ENCODE results near the gene CTNNBIP1.
"Not testable (repeated sequence)": the region's sequence is repeated elsewhere in the genome, so short reads cannot be mapped to it uniquely, and the experiment has no call there.

Gene CTNNBIP1

DNA sequence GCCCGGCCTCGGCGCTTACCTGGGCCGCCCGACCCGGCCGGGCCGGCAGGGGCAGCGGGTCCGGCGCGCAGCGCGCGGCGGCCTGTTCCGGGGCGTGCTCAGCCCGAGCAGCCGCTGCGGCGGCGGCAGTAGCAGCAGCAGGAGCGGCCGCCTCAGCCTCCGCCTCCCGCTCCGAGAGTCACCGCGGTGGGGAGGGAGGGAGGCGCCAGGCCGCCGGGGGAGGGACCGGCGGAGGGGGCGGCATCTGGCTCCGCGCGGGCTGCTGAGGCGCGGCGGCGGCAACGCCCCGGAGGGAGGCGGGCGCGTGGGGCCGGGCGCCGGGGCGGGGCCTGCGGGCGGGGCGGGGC lies at the start of gene CTNNBIP1:
Gene CTNNBIP1, minus strand, starts transcription at position 194 of the 347 bp plus-strand sequence. CDS start 38,205 bp downstream, outside the sequence.
- DNase-seq (ENCODE audit: low spot score): no peak

- DNase-seq (ENCODE audit: low spot score): no peak
Observed at GRCh38 chr1:9957726-9958125, 47.7 kb upstream of the CTNNBIP1 start.

GRCh38 chr1:9946315-9946714 lies 36.2 kb upstream of the CTNNBIP1 start:
- no peak for DNase-seq (ENCODE audit: low spot score)

GRCh38 chr1:9942939-9943788 lies 33.1 kb upstream of the CTNNBIP1 start, which contains the start of the genes LZIC and NMNAT1:
Gene LZIC, minus strand, starts transcription at chr1:9943391. Its CDS starts 6,772 bp downstream, at chr1:9936619.
Gene NMNAT1, plus strand, starts transcription at chr1:9943475. Its CDS starts 28,599 bp downstream, at chr1:9972074.
- peak; percentile 95 for DNase-seq (ENCODE audit: low spot score)

DNA sequence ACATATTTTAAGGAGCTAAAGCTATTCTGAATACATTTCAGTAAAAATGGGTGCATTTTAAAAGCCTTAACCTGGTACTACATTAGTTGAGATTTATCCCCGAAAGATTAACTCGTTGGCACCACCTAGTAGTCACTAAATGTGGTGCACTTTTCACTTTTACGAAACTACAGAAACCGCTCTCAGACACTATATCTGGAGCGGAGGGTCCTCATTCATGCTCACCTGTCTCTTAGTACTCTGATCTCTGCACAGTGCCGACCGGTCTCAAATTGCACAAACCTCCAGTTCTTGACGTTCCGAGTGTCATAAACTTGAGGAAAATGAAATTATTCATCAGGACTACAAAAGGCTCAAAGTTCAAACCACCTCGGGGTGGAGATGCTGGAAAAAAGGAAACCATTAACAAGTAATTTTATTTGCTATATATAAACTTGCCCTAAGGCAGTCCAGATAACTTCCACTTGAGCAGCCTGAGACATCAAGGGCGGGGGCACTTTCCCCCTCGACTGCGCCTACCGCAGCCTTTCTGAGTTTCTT lies 32.4 kb upstream of the CTNNBIP1 start:
- DNase-seq (ENCODE audit: low spot score): peak; percentile 65

DNA sequence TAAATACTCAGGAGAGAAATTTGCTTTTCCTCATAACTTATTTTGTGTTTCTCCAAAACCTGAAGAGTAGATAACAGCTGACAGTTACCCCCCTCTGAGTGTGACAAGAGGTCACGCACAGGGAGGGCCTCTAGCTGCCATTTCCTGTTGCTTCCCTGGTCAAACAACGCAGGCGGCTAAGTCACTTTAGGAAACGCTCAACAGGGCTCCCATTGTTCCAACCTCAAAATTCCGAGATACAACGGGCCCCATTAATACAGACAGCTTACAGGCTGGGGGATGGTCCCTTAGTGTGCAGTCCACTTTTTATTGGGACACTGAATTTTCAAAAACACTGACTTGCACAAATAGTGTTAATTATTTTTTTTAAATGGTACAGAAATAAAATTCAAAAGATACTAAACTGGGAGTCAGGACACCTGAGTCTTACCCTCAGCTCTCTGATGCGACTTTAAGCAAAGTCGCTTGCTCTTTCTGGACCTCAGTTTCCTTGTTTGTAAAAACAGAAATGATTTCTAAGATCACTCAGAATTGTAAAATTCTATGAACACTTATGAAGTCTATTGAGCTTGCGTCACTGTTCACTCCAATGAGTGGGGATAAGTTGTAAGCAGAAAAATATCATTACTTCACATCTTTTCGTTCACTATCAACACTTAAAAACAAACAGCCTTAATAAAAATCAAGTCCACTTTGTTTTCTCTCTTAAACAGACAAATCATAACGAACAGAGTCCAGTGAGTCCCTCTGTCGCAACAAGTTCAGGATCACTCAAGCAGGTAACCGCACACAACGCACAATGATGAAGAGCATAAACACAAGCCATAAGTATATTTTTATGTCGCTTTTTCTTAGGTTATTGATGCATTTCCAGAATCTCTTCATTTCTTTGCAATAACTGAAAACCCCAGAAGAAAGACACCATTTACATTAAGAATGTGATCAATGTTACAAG lies 19.6 kb upstream of the CTNNBIP1 start:
- DNase-seq (ENCODE audit: low spot score): no peak

GRCh38 chr1:9927259-9927658 lies 17.2 kb upstream of the CTNNBIP1 start:
- DNase-seq (ENCODE audit: low spot score): no peak

DNA sequence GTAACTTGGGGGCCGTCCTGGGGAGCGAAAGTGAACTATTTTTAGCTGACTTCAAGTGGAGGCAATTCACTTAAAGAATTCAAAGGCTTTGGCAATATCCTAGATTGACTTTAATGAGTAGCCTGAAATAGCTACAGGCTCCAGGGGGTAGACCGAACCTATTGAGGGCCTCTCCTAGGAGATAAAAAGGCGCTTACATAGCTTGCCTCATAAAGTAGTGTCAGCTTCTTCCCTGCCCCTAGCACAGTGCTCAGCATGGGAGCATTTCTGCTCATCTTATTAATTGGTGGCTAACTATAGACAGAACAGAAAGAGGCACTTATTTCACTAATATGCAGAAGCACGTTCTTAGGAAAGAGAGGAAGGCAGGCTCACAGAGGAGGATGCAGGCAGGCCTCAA lies 12.3 kb upstream of the CTNNBIP1 start:
- no peak for DNase-seq (ENCODE audit: low spot score)

DNA sequence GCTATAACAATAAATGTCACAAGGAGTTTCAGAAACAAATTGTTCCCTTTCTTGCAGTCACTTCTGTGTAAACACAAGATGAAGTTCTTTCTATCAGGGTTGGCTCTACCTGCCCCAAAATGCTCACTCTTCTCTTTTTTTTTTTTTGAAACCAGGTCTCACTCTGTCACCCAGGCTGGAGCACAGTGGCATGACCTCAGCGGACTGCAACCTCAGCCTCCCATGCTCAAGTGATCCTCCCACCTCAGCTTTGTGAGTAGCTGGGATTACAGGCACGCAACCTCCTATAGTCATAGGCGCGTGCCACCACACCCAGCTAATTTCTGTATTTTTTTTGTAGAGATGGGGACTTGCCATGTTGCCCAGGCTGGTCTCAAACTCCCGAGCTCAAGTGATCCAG lies 10.5 kb upstream of the CTNNBIP1 start:
- no peak for DNase-seq (ENCODE audit: low spot score)

DNA sequence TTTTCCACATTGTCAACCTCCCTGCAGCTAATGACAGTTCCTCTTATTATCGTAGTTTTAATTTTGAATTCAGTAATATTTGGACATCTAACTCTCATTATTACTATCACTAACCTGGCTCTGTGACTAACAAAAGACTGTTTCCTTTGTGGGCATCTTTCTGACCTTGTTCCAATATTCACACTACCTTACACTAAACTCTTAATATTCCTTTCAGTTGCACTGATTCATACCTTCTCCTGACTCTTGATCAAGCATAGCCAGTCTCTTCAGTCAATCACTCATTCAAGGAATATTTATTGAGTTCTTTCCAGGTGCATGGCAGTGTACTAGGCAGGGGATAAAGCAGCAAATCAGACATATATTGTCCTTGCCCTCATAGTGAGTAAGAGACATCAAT lies 7.8 kb upstream of the CTNNBIP1 start:
- DNase-seq (ENCODE audit: low spot score): no peak

GRCh38 chr1:9917495-9917894 lies 7.4 kb upstream of the CTNNBIP1 start:
- DNase-seq (ENCODE audit: low spot score): not testable (repeated sequence)

GRCh38 chr1:9916452-9916851 lies 6.4 kb upstream of the CTNNBIP1 start:
- no peak for DNase-seq (ENCODE audit: low spot score)

GRCh38 chr1:9914610-9914937 lies 4.5 kb upstream of the CTNNBIP1 start:
- DNase-seq (ENCODE audit: low spot score): no peak

DNA sequence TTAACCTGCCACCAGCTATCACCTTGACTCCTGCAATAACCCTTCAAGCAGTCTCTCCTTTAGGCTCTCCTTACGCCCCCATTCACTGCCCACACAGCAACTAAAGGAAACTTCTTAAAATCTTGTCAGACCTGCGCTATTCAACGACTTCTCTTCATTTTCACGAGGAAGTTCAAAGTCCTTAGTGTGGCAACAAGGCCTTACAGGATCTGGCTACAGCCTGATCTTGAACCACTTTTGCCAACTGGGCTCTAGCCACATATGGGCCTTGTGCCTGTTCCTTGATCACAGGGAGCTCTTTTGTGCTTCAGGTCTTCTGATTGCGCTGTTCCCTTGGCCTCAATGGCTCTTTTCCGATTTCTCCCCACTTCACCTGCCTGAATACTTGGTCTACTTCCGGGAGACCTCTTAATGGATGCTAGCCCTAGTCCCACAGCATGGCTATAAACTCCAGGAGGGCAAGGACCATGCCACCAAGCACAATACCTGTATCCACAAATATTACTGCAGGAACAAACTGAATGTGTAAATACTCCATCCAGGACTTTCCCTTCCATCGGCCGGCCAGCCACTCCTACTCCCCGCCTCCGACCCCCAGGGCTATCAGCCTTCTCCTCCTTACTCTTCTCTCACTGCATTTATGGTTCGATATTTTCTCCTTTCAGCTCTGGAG lies 2.3 kb upstream of the CTNNBIP1 start:
- DNase-seq (ENCODE audit: low spot score): no peak

DNA sequence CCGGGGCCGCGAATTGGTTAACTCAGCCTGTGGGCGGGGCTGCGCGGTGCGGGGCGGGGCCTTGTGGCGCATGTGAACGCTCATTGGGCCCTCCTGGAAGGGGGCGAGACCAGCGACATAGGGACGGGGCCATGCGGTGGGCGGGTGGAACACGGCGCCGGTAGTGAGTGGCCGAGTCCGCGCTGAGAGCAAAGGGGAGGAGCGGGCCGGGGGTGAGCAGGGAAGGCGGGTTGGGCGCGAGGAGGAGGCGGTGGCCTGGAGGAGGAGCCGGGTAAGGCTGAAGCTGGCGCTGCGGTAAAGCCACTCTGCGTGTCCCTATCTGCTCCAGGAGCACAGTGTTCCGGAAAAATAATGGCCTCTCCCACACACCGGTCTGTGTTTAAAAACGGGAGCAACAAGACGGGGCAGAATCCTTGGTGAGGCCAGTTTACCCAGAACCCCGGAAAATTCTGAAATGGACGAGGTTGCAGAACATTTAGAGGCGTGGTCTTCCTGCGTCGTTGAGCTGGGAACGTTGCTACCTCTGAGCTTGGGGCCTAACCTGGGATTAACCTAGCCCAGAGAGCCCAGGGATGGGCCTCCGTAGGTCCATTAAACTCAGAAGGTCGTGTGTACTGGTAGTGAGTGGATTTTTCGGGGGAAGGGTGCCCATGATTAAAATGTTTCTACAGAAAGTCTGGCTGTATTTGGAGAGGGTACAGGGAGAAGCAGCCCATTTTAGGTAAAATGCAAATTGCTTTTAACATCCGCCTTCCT lies 532 bp upstream of the CTNNBIP1 start:
- peak; percentile 98 for DNase-seq (ENCODE audit: low spot score)

DNA sequence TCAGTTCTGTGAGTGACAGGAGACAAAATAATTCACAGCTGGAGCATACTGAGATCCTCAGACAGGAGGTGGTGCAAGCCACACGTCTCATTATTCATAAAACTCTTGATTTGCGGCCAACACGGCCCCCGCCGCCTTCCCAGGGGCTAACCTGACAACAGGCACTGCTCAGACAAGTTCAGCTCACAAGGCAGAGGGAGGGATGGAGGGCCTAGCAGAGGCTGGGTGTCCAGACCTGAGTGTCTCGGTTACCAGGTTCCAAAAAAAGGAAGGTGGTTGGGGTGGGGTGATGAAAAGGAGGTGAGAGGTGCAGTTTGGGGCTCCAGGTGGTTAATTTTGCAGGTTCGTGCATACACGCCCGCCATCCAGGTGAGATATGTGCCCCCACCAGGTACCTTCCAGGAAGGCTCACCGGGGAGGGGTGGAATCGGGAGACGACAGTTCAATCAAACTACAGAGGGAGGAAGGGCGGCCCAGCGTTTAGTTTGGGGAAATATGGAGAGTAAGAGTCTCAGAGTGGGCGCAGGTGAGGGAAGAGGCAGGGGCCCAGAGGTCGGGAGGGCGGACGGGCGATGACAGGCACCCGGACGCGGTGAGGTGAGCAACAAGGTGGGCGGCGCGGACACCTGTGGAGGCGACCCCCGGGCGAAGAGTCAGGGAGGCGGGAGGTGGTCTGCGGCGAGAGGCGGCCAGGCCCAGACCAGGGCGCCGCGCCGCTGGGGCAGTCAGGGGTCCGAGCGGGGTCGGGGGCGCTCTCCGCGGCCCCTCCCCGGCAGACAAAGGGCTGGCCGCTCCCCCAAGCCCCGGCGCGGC lies 629 bp downstream of the CTNNBIP1 start:
- no peak for DNase-seq (ENCODE audit: low spot score)

GRCh38 chr1:9908871-9909233 lies 1.2 kb downstream of the CTNNBIP1 start:
- no peak for DNase-seq (ENCODE audit: low spot score)

DNA sequence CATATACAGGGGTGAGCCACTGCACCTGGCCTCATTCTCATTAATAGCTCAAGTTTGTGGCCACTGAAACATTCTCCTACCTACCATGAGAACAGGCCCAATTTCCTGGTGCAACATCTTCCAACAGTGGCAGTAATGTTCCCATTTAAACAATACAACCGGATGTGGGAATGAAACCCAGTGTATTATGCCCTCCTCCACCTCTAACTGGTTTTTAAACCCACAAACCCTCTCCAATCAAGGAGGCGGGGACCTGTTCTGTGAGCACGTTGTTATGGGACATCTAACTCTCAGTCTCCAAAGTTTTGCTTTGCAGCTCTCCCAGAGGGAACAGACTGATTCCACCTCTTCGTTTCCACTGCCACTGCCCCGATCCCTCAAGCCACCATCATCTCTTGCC lies 2.6 kb downstream of the CTNNBIP1 start:
- no peak for DNase-seq (ENCODE audit: low spot score)

DNA sequence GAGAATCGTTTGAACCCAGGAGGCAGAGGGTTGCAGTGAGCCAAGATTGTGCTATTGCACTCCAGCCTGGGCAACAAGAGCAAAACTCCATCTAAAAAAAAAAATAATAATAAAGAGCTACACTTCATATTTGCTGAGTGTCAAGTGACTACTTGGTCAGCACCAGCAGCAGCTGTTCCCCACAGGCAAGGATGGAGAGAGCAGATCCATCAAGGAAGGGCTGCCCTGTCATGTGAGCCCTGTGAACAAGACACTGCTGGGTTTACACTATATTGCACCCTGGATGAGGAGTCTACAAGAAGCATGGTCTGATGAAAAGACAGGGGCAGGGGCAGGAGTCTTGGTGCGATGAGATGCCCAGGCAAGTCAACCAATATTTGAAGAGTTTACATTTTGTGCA lies 3.6 kb downstream of the CTNNBIP1 start:
- DNase-seq (ENCODE audit: low spot score): no peak

DNA sequence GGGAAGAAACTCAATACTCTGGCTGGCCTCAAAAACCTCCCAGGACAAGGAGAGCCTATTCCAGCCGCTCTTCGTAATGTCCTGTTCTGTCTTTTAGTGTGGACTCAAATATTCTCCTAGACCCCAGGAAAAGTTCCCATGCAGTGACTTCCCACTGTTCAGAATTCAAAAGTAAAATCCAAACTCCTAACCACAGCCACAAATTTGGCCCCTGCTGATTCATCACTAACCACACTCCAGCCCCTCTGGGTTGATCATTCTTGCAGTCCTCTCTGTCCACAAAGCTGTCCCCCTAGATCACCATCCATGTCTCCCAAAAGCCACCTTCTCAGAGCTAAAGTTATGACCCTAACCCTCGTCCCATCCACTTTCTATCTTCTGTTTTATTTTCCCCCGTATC lies 5.1 kb downstream of the CTNNBIP1 start:
- no peak for DNase-seq (ENCODE audit: low spot score)

GRCh38 chr1:9904596-9904995 lies 5.5 kb downstream of the CTNNBIP1 start:
- DNase-seq (ENCODE audit: low spot score): no peak
